SK-MEL-5 (cell line): ENCODE results near the gene PGBD1. TPM values are rescaled to one million over a fixed set of nuclear protein-coding genes. Genes with fewer than 3 reads are reported as not detected.
A peak's percentile ranks its signal among the peaks of the same experiment; 100 is the strongest.

Experiments
- DNase-seq: peaks from one replicate; pipeline ENCODE4 v3.0.0-alpha.2; 2016; ENCODE audit warnings: low read depth, low spot score
- in situ Hi-C: cut with HindIII; loops from 2 replicates; pipeline ENCODE4 v1.10.0; 2016; ENCODE audit warnings: low sequenced_read_pairs, high pct_unique_total_duplicates, low pct_unique_long_range_greater_than_20kb
- small RNA-seq, 2 experiments: library from RNA; depleted of rRNA; stranded (forward); fragments of <200 nt; gene quantifications; one replicate each; pipeline ENCODE3, GENCODE V24; 2014
- total RNA-seq: library from RNA; depleted of rRNA; stranded (reverse); fragments of >200 nt; shearing (Covaris generic); gene quantifications from 2 replicates; pipeline ENCODE4 v1.2.3, GENCODE V29; 2014; rRNA removed

The PGBD1 gene
- total RNA-seq, 1 experiment from 2014 or later = 4.1 TPM

- in situ Hi-C loops = no loop called here
- peak; percentile 79 for DNase-seq
These were observed 68.7 kb downstream of the PGBD1 start, which contains the start of gene ZKSCAN3 for GRCh38 chr6:28349892-28350737. Gene ZKSCAN3, plus strand, starts transcription at chr6:28349947. Its CDS starts 9,640 bp downstream, at chr6:28359587.

- DNase-seq = no peak
- in situ Hi-C loops = no loop called here
These were observed 69.7 kb downstream of the PGBD1 start for GRCh38 chr6:28351087-28351486.

DNA sequence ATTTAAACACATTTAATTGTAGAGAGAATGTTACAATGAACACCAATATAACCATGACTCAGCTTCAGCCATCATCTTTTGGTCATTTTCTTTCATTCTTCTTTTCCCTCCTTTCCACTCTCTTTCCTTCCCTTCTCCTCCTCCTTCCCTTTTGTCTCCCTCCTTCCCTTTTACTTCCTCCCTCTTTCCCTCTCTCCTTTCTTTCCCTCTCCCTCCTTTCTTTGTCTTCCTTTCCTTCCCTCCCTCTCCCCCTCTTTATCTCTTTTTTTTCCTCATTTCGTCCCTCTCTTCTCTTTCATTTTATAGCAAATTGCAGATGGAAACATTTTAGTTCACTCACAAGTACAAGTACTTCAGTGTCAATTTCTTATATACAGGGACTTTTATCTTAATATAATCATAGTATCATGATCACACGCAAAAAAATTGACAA lies 70.1 kb downstream of the PGBD1 start:
- in situ Hi-C loops = no loop called here
- no peak for DNase-seq

Small RNA genes within 50 kb of the gene (small RNA-seq; reads per million reads assigned to genes)
- gene AL021997.1 (0 reads per million in 2 experiments), gene AL021997.2 (0 reads per million in 2 experiments)

Other genes starting within 250 kb of the PGBD1 start
- 0.19 and 0.37 TPM in 2 replicates for gene ZNF165, start 201.0 kb upstream of the PGBD1 start, total RNA-seq
- gene ZSCAN16, start 157.0 kb upstream of the PGBD1 start, total RNA-seq = 1.7 and 2.1 TPM in 2 replicates
- 12.7 and 12.9 TPM in 2 replicates for gene ZKSCAN8, start 139.7 kb upstream of the PGBD1 start, total RNA-seq
- 9.0 and 9.9 TPM in 2 replicates for gene ZSCAN9, start 56.3 kb upstream of the PGBD1 start, total RNA-seq
- gene ZKSCAN4, start 29.3 kb upstream of the PGBD1 start, total RNA-seq = 3.5 and 4.6 TPM in 2 replicates
- not detected in 2 replicates for gene NKAPL, start 22.3 kb upstream of the PGBD1 start, total RNA-seq
- gene ZSCAN26, start 14.4 kb upstream of the PGBD1 start, total RNA-seq = 9.3 and 11.3 TPM in 2 replicates
- 2.3 and 4.3 TPM in 2 replicates for gene ZSCAN31, start 54.6 kb downstream of the PGBD1 start, total RNA-seq
- gene ZKSCAN3, start 68.4 kb downstream of the PGBD1 start, total RNA-seq = 4.0 TPM in 2 replicates
- gene ZSCAN12, start 118.2 kb downstream of the PGBD1 start, total RNA-seq = 1.6 and 1.8 TPM in 2 replicates
- gene ZSCAN23, start 161.9 kb downstream of the PGBD1 start, total RNA-seq = 1.9 and 4.6 TPM in 2 replicates
- not detected in 2 replicates for gene GPX6, start 234.2 kb downstream of the PGBD1 start, total RNA-seq
- gene GPX5, start 244.3 kb downstream of the PGBD1 start, total RNA-seq = not detected in 2 replicates